Neural cell (in vitro differentiated cells): ENCODE data around the gene ARL5A.

Source experiments
- EP300 ChIP-seq: fragments of 450-650 bp; conservative IDR thresholded peaks from 2 replicates; pipeline ENCODE4 v1.6.1; 2014; ENCODE audit warnings: antibody characterized with exemption, mild to moderate bottlenecking, moderate library complexity; ENCODE audit not compliant: poor library complexity, severe bottlenecking
- POLR2AphosphoS5 ChIP-seq: IDR thresholded peaks from 2 replicates; pipeline ENCODE4 v1.6.1; 2012
- REST ChIP-seq: IDR thresholded peaks from 2 replicates; pipeline ENCODE4 v1.6.1; 2012; ENCODE audit warnings: borderline replicate concordance
- SMC3 ChIP-seq: fragments of 450-650 bp; conservative IDR thresholded peaks from 2 replicates; pipeline ENCODE4 v1.6.1; 2014; ENCODE audit warnings: antibody characterized with exemption, mild to moderate bottlenecking, moderate library complexity; ENCODE audit not compliant: poor library complexity
- TAF1 ChIP-seq: IDR thresholded peaks from 2 replicates; pipeline ENCODE4 v1.6.1; 2012; ENCODE audit warnings: low read depth
- TF ChIP-seq, protein P1 (sequence below): fragments of 450-650 bp; IDR thresholded peaks from 2 replicates; pipeline ENCODE4 v1.5.1; 2014; ENCODE audit warnings: antibody characterized with exemption, mild to moderate bottlenecking, moderate library complexity; ENCODE audit not compliant: poor library complexity, severe bottlenecking

- TF ChIP-seq, protein P1, sequence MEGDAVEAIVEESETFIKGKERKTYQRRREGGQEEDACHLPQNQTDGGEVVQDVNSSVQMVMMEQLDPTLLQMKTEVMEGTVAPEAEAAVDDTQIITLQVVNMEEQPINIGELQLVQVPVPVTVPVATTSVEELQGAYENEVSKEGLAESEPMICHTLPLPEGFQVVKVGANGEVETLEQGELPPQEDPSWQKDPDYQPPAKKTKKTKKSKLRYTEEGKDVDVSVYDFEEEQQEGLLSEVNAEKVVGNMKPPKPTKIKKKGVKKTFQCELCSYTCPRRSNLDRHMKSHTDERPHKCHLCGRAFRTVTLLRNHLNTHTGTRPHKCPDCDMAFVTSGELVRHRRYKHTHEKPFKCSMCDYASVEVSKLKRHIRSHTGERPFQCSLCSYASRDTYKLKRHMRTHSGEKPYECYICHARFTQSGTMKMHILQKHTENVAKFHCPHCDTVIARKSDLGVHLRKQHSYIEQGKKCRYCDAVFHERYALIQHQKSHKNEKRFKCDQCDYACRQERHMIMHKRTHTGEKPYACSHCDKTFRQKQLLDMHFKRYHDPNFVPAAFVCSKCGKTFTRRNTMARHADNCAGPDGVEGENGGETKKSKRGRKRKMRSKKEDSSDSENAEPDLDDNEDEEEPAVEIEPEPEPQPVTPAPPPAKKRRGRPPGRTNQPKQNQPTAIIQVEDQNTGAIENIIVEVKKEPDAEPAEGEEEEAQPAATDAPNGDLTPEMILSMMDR, result no peak
- no peak for TF ChIP-seq SMC3
- no peak for TF ChIP-seq TAF1
- TF ChIP-seq REST, result no peak
- TF ChIP-seq EP300, result no peak
- no peak for TF ChIP-seq POLR2AphosphoS5
These were observed 69.5 kb downstream of the ARL5A start for GRCh38 chr2:151758744-151759143.
